ENCODE data around the gene DHX32.
"Not testable (repeated sequence)": the region's sequence is repeated elsewhere in the genome, so short reads cannot be mapped to it uniquely, and the experiment has no call there.

DNA sequence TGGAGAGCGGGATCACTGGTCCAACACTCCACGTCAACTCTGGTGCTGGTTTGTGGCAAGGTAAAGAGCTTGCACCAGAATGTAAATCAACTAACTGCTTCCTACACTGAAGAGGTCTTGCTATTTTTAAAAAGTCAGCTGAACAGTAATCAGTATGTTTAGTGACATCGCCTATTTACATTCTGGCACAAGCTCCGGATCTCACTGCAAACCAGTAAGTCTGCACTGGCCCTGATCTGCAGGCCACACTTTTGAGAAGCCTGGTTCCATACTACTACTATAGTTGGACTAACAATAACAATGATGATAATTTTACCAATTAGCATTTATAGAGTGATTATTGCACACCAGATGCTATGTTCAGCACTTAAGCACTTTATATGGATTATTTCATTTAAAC, 8.3 kb upstream of the DHX32 start:
- TF ChIP-seq, protein P1, sequence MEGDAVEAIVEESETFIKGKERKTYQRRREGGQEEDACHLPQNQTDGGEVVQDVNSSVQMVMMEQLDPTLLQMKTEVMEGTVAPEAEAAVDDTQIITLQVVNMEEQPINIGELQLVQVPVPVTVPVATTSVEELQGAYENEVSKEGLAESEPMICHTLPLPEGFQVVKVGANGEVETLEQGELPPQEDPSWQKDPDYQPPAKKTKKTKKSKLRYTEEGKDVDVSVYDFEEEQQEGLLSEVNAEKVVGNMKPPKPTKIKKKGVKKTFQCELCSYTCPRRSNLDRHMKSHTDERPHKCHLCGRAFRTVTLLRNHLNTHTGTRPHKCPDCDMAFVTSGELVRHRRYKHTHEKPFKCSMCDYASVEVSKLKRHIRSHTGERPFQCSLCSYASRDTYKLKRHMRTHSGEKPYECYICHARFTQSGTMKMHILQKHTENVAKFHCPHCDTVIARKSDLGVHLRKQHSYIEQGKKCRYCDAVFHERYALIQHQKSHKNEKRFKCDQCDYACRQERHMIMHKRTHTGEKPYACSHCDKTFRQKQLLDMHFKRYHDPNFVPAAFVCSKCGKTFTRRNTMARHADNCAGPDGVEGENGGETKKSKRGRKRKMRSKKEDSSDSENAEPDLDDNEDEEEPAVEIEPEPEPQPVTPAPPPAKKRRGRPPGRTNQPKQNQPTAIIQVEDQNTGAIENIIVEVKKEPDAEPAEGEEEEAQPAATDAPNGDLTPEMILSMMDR (conservative IDR thresholded peaks at IDR 0.05; ENCODE audit: low read depth, low read length): not testable (repeated sequence)
- not testable (repeated sequence) for TF ChIP-seq POLR2A (IDR thresholded peaks at IDR 0.05; ENCODE audit: low read depth, low read length); RFX5 (IDR thresholded peaks at IDR 0.05; ENCODE audit: low read depth, low read length); CEBPB (IDR thresholded peaks at IDR 0.05; ENCODE audit: low read depth, low read length); RAD21 (IDR thresholded peaks at IDR 0.05; ENCODE audit: low read length); SMC3 (IDR thresholded peaks at IDR 0.05; ENCODE audit: low read depth, low read length); FOS (IDR thresholded peaks at IDR 0.05; ENCODE audit: low read depth, low read length); CHD1 (IDR thresholded peaks at IDR 0.05; ENCODE audit: low read depth, low read length)
- TF ChIP-seq, protein P2, sequence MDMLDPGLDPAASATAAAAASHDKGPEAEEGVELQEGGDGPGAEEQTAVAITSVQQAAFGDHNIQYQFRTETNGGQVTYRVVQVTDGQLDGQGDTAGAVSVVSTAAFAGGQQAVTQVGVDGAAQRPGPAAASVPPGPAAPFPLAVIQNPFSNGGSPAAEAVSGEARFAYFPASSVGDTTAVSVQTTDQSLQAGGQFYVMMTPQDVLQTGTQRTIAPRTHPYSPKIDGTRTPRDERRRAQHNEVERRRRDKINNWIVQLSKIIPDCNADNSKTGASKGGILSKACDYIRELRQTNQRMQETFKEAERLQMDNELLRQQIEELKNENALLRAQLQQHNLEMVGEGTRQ (IDR thresholded peaks at IDR 0.05; ENCODE audit: low read depth, low read length): not testable (repeated sequence)
- TF ChIP-seq, protein P3, sequence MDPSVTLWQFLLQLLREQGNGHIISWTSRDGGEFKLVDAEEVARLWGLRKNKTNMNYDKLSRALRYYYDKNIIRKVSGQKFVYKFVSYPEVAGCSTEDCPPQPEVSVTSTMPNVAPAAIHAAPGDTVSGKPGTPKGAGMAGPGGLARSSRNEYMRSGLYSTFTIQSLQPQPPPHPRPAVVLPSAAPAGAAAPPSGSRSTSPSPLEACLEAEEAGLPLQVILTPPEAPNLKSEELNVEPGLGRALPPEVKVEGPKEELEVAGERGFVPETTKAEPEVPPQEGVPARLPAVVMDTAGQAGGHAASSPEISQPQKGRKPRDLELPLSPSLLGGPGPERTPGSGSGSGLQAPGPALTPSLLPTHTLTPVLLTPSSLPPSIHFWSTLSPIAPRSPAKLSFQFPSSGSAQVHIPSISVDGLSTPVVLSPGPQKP (IDR thresholded peaks at IDR 0.05; ENCODE audit: borderline replicate concordance, low read depth, low read length): not testable (repeated sequence)

All from IMR-90 (cell line).